B cell (primary cell): ENCODE data around the gene DAD1. TPM values are rescaled to one million over a fixed set of nuclear protein-coding genes. Genes with fewer than 3 reads are reported as not detected.

Source experiments
- ATAC-seq: fragments of 200-7000 bp; cut with Tn5 transposase; one replicate; pipeline ENCODE4 v1.10.0; 2021; ENCODE audit warnings: low read depth, mild to moderate bottlenecking, moderate number of reproducible peaks, moderate library complexity
- CTCF ChIA-PET: fragments of 350-600 bp; sonication (Branson Sonifier 250); formaldehyde crosslinking; loops from one replicate; lab custom pipeline; 2021; ENCODE audit warnings: antibody characterized with exemption, inconsistent platforms; lab: Charles Lee
- POLR2A ChIA-PET: fragments of 350-600 bp; sonication (Branson Sonifier 250); formaldehyde crosslinking; loops from one replicate; lab custom pipeline; 2021; ENCODE audit warnings: antibody characterized with exemption; lab: Charles Lee
- DNase-seq: peaks from one replicate; pipeline ENCODE4 v3.0.0; 2013
- H2AFZ ChIP-seq: 2 replicates; pipeline ENCODE4 v1.6.1; 2012; ENCODE audit warnings: mild to moderate bottlenecking, low read depth, low read length; ENCODE audit not compliant: insufficient read depth, poor library complexity, severe bottlenecking
- H3K27ac ChIP-seq, 2 donors: 1 replicate in 1 of 2; 2 replicates in 1 of 2; pipeline ENCODE4 v1.5.1; 2012 to 2013; ENCODE audit warnings: low read length in 2 of 2, mild to moderate bottlenecking in 2 of 2, moderate library complexity in 1 of 2
- H3K27me3 ChIP-seq, 4 experiments: fragments of 200-600 bp in 1 of 4; sonication (generic) in 1 of 4; replicated peaks in 1 of 4; 1 replicate in 2 of 4; 2 replicates in 2 of 4; pipeline versions ENCODE4 v1.6.1 to v1.7.0; 2013 to 2016; ENCODE audit warnings: low read length in 3 of 4, mild to moderate bottlenecking in 2 of 4, mixed read lengths in 1 of 4, moderate library complexity in 1 of 4; ENCODE audit not compliant: insufficient read depth in 4 of 4, control insufficient read depth in 3 of 4; ENCODE audit errors: control extremely low read depth in 1 of 4
- H3K36me3 ChIP-seq, 2 experiments: replicated peaks in 1 of 2; 1 replicate in 1 of 2; 2 replicates in 1 of 2; pipeline versions ENCODE4 v1.6.1 to v1.7.1; 2013; ENCODE audit warnings: low read length in 1 of 2; ENCODE audit not compliant: insufficient read depth in 2 of 2, control insufficient read depth in 1 of 2; ENCODE audit errors: control extremely low read depth in 1 of 2, extremely low read depth in 1 of 2
- H3K4me1 ChIP-seq, 2 donors: fragments of 200-600 bp in 1 of 2; sonication (generic) in 1 of 2; 1 replicate in 1 of 2; 2 replicates in 1 of 2; pipeline versions ENCODE4 v1.5.1 to v1.6.1; 2013 to 2017; ENCODE audit warnings: low read length in 2 of 2; ENCODE audit not compliant: control insufficient read depth in 2 of 2, insufficient read depth in 2 of 2
- H3K4me2 ChIP-seq: replicated peaks from 2 replicates; pipeline ENCODE3; 2012; ENCODE audit warnings: mild to moderate bottlenecking, low read depth, low read length; ENCODE audit not compliant: poor library complexity, severe bottlenecking
- H3K4me3 ChIP-seq, 5 experiments: fragments of 200-600 bp in 1 of 5; sonication (generic) in 1 of 5; 1 replicate in 3 of 5; 2 replicates in 2 of 5; pipeline versions ENCODE4 v1.5.1 to v1.7.0; 2011 to 2016; ENCODE audit warnings: low read length in 4 of 5, mild to moderate bottlenecking in 4 of 5, low read depth in 2 of 5, control low read depth in 1 of 5, moderate library complexity in 1 of 5; ENCODE audit not compliant: insufficient read depth in 1 of 5; ENCODE audit errors: control extremely low read depth in 1 of 5, extremely low read depth in 1 of 5
- H3K79me2 ChIP-seq: fragments of 200-600 bp; sonication (generic); one replicate; pipeline ENCODE4 v1.6.0; 2016; ENCODE audit warnings: low read length; ENCODE audit not compliant: control insufficient read depth, insufficient read depth
- H3K9ac ChIP-seq: fragments of 200-600 bp; sonication (generic); 2 replicates; pipeline ENCODE4 v1.6.1; 2017; ENCODE audit warnings: mild to moderate bottlenecking, low read length, moderate library complexity
- H3K9me3 ChIP-seq, 3 donors: one replicate each; pipeline versions ENCODE4 v1.6.1 to v1.7.1; 2013; ENCODE audit warnings: low read length in 2 of 3; ENCODE audit not compliant: control insufficient read depth in 2 of 3, insufficient read depth in 1 of 3; ENCODE audit errors: control extremely low read depth in 1 of 3
- H4K20me1 ChIP-seq: 2 replicates; pipeline ENCODE4 v1.6.0; 2012; ENCODE audit warnings: mild to moderate bottlenecking, low read length; ENCODE audit not compliant: insufficient read depth, control insufficient read depth, poor library complexity, severe bottlenecking
- H3K27ac Mint-ChIP-seq: one replicate; pipeline ENCODE4 v1.8.0; 2021; ENCODE audit warnings: mixed read lengths
- H3K27me3 Mint-ChIP-seq: one replicate; pipeline ENCODE4 v1.8.0; 2021; ENCODE audit warnings: mixed read lengths
- H3K4me1 Mint-ChIP-seq: one replicate; pipeline ENCODE4 v1.8.0; 2021; ENCODE audit warnings: mixed read lengths
- H3K4me3 Mint-ChIP-seq: one replicate; pipeline ENCODE4 v1.8.0; 2021; ENCODE audit warnings: mixed read lengths
- H3K9me3 Mint-ChIP-seq: one replicate; pipeline ENCODE4 v1.8.0; 2022; ENCODE audit warnings: mixed read lengths; ENCODE audit not compliant: insufficient read depth
- EZH2 ChIP-seq: IDR thresholded peaks from 2 replicates; pipeline ENCODE4 v1.6.1; 2012; ENCODE audit warnings: borderline replicate concordance, low read depth, mild to moderate bottlenecking, moderate library complexity, low read length; ENCODE audit not compliant: insufficient read depth, poor library complexity, severe bottlenecking
- WGBS: methylation state at CpG from one replicate; pipeline ENCODE4 v1.1.5; 2013; ENCODE audit warnings: missing lambda C conversion rate; ENCODE audit not compliant: insufficient coverage; 5-methylcytosine and 5-hydroxymethylcytosine counted together
- intact Hi-C: fragments of 100-400 bp; cut with micrococcal nuclease; formaldehyde crosslinking; loops from one replicate; pipeline ENCODE4 v1.10.0; 2022
- polyA plus RNA-seq: library from polyadenylated mRNA; depleted of rRNA; stranded (reverse); fragments of >200 nt; gene quantifications from 2 replicates; pipeline ENCODE4 v1.2.3, GENCODE V29; 2012
- total RNA-seq, 2 donors: library from RNA; stranded (reverse); fragments of 120-200 nt in 1 of 2; gene quantifications; 1 replicate in 1 of 2; 2 replicates in 1 of 2; pipeline versions ENCODE4 v1.2.3 to v1.2.4, GENCODE V29; 2013 to 2022
- TF ChIP-seq, protein P1 (sequence below): fragments of 200-600 bp; IDR thresholded peaks from one replicate; pipeline ENCODE4 v1.8.0; 2022; ENCODE audit warnings: antibody characterized with exemption, mild to moderate bottlenecking

The DAD1 gene
- total and polyA plus RNA-seq, 2 donors (not counting 1 experiment from before 2014, with no cell fraction given) = 77.4 to 114 TPM

DNA sequence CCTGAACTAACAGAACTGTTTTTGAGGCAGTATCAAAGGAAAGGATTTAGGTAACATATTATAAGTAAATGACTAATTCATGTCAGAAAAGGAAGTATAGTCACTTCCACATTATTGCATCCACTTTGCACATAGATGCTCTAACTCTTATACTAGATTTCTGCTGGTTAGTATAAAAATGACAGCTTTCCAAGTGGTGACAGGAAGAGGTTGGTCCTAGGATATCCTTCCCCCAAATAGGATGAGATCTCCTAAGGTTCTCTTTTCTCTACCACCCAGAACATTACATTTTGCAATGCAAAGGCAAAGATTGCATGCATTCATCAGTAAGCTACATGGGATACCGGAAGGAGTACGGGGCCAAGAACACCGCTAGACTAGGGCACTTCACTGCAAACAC, 15.2 kb downstream of the DAD1 start:
- no peak for DNase-seq
- Histone ChIP-seq H3K9ac (no peak overlapping the region), H4K20me1 (no peaks in the 10 kb centered on the region), H3K27ac (no peak overlapping the region), H3K4me2 (no peak overlapping the region), H3K79me2 (peaks cover 63% of the 10 kb centered on the region), H3K36me3 (peaks cover 16 to 30% of the 10 kb centered on the region in 2 experiments), H3K4me1 (peaks cover 12 to 19% of the 10 kb centered on the region in 2 donors), H3K9me3 (no peaks in the 10 kb centered on the region), H3K4me3 (no peak overlapping the region), H3K27me3 (no peaks in the 10 kb centered on the region), H2AFZ (no peak overlapping the region)
- no peaks in the 10 kb centered on the region for H3K27me3 Mint-ChIP-seq
- no peak overlapping the region for H3K4me3 Mint-ChIP-seq
- no peak for ATAC-seq
- TF ChIP-seq, protein P1, sequence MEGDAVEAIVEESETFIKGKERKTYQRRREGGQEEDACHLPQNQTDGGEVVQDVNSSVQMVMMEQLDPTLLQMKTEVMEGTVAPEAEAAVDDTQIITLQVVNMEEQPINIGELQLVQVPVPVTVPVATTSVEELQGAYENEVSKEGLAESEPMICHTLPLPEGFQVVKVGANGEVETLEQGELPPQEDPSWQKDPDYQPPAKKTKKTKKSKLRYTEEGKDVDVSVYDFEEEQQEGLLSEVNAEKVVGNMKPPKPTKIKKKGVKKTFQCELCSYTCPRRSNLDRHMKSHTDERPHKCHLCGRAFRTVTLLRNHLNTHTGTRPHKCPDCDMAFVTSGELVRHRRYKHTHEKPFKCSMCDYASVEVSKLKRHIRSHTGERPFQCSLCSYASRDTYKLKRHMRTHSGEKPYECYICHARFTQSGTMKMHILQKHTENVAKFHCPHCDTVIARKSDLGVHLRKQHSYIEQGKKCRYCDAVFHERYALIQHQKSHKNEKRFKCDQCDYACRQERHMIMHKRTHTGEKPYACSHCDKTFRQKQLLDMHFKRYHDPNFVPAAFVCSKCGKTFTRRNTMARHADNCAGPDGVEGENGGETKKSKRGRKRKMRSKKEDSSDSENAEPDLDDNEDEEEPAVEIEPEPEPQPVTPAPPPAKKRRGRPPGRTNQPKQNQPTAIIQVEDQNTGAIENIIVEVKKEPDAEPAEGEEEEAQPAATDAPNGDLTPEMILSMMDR = no peak
- no peak for TF ChIP-seq EZH2
- intact Hi-C loops = loop anchor here (5.0 kb wide), 2 partner anchors 193 to 483 kb away; partner anchors contain the start of genes CDH24 and OXA1L
- no CpG with 5 or more reads among the region's 3 CpGs for WGBS
- ChIA-PET CTCF (interaction anchor here (0.8 to 15.3 kb wide), 8 partner anchors 14 to 412 kb away, joined by 3 to 354 read pairs (median 54); partner anchors contain the start of gene DAD1), POLR2A (no interaction called here)
- no peak overlapping the region for H3K27ac Mint-ChIP-seq
- H3K4me1 Mint-ChIP-seq = peaks cover 25% of the 10 kb centered on the region
- no peaks in the 10 kb centered on the region for H3K9me3 Mint-ChIP-seq

DNA sequence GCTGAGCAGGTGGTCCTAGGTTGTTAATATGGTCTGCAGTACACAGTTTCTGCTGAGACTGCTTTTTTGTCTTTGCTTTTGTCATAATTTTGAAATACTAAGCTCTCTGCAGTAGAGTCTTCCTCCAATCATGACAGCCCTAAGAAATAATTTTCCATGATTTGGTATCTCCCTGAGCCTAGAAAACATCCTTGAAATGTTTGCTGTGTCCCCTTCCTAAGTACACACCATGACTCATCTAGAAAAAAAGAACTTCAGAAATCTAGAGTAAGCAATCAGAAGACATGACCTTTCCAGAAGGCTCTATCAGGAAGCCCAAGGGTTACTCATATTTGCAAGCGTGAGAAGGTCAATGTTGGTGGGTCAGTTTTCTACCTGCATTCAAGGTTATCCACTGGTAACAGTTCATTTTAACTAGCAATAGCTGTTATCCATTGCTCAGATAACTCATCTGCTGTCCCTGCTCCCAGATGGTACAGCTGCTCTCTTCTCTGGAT, 16.4 kb downstream of the DAD1 start:
- Histone ChIP-seq H4K20me1 (no peaks in the 10 kb centered on the region), H3K4me2 (no peak overlapping the region), H3K79me2 (peaks cover 61% of the 10 kb centered on the region), H3K9me3 (no peaks in the 10 kb centered on the region), H3K27me3 (no peaks in the 10 kb centered on the region), H3K27ac (no peak overlapping the region), H3K4me1 (peaks cover 23 to 30% of the 10 kb centered on the region in 2 donors), H3K9ac (no peak overlapping the region), H2AFZ (no peak overlapping the region), H3K36me3 (peaks cover 16 to 30% of the 10 kb centered on the region in 2 experiments), H3K4me3 (no peak overlapping the region)
- H3K4me1 Mint-ChIP-seq = peaks cover 34% of the 10 kb centered on the region
- TF ChIP-seq, protein P1 = no peak
- TF ChIP-seq EZH2 = no peak
- no peak for DNase-seq
- no peak overlapping the region for H3K4me3 Mint-ChIP-seq
- no peak overlapping the region for H3K27ac Mint-ChIP-seq
- no peak for ATAC-seq
- CTCF ChIA-PET = interaction anchor here (0.5 to 15.3 kb wide), 21 partner anchors 12 to 486 kb away, joined by 3 to 354 read pairs (median 40); partner anchors contain the start of genes AJUBA, CDH24, DAD1 and OXA1L
- no peaks in the 10 kb centered on the region for H3K27me3 Mint-ChIP-seq
- intact Hi-C loops = loop anchor here (5.0 kb wide), 2 partner anchors 195 to 485 kb away; partner anchors contain the start of genes CDH24 and OXA1L
- POLR2A ChIA-PET = interaction anchor here (1.0 kb wide), 2 partner anchors 16 to 280 kb away, joined by 3 to 5 read pairs; no protein-coding TSS in a partner anchor
- no CpG with 5 or more reads among the region's 1 CpG for WGBS
- no peaks in the 10 kb centered on the region for H3K9me3 Mint-ChIP-seq
